Retinal pigment epithelial cell (primary cell): ENCODE measurements around the gene TOMT.

ENCODE experiments used
- DNase-seq: peaks from one replicate; pipeline ENCODE4 v3.0.0-alpha.2; 2010; ENCODE audit warnings: low read depth
- H3K4me3 ChIP-seq: 2 replicates; pipeline ENCODE4 v1.5.1; 2011; ENCODE audit warnings: mild to moderate bottlenecking, low read length, control low read depth, moderate library complexity
- CTCF ChIP-seq: conservative IDR thresholded peaks from 2 replicates; pipeline ENCODE4 v1.5.1; 2011; ENCODE audit warnings: low read depth, low read length, control low read depth, inconsistent platforms

Gene TOMT

GRCh38 chr11:72102162-72102561 lies 3.6 kb upstream of the TOMT start:
- TF ChIP-seq CTCF, result no peak
- DNase-seq, result no peak
- H3K4me3 ChIP-seq, result peak overlapping the region; percentile 69

DNA sequence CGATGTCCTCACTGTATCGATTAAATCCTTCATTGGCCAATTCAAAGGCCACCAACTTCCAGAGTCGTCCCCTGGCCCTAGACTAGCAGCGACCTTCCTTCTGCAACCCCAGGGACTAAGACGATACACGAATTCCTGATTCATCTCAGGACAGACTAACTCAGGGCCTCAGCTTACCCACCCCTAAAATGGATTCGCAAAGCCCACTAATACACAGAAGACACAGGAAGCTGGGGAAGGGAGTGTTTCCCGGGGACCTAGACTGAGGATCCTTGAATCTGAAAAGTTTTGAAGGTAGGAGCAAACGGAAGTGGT lies 3.1 kb upstream of the TOMT start:
- peak overlapping the region; percentile 69 for H3K4me3 ChIP-seq
- no peak for TF ChIP-seq CTCF
- no peak for DNase-seq

- peak; percentile 97 for DNase-seq
- peak; percentile 38 for TF ChIP-seq CTCF
- peak within 1 kb of the TSS; percentile 69 for H3K4me3 ChIP-seq
These were observed 2.6 kb upstream of the TOMT start, which contains the start of gene LAMTOR1 for GRCh38 chr11:72102946-72103753. Gene LAMTOR1, minus strand, starts transcription at chr11:72103297. Its CDS starts 73 bp downstream, at chr11:72103224.

GRCh38 chr11:72103754-72104167 lies 2.0 kb upstream of the TOMT start:
- peak overlapping the region; percentile 2 for H3K4me3 ChIP-seq
- TF ChIP-seq CTCF, result no peak
- DNase-seq, result no peak

DNA sequence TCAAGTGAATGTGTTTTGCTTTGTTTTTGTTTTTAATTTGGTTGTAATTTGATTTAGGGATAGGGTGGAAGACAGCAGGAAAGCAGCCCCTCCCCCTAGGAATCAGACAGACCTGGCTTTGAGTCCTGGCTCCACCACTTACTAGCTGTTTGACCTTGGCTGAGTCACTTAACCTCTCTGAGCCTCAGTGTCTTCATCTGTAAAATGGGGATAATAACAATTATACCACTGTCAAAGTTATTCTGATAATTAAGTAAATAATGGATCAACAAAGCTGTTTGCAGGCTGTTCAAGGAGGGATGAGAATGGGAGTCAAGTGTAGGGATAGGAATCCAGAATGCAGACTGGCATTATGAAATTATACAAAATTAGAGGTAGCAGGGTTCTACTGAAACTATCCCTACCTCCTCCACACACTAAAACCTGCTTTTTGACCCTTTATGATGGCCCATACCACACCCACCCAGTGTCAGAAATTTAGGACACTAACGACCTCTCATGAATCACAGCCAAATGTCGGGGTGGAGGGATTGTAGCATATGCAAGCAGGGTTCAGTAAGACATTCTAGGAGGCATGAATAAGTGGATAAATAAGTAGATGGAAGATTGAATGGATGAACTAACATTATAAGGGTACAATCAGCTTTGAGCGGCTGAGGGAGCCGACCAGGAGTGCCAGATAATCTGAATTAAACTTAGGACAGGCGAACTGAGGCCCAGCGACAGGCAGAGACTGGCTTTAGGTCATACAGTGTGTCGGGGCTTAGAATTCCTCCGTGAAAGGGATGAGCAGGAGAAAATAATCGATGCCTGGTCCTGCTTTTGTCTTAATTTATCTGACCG lies 5.8 kb downstream of the TOMT start:
- peak overlapping the region; percentile 89 for H3K4me3 ChIP-seq

More for the DNA sequence above, 5.8 kb downstream of the TOMT start:
- no peak for DNase-seq
- no peak for TF ChIP-seq CTCF
